ENCODE data around the gene MTHFSD. TPM values are rescaled to one million over a fixed set of nuclear protein-coding genes. Genes with fewer than 3 reads are reported as not detected.

The MTHFSD gene
- total RNA-seq, 1 experiment from 2014 or later, result 4.7 TPM

DNA sequence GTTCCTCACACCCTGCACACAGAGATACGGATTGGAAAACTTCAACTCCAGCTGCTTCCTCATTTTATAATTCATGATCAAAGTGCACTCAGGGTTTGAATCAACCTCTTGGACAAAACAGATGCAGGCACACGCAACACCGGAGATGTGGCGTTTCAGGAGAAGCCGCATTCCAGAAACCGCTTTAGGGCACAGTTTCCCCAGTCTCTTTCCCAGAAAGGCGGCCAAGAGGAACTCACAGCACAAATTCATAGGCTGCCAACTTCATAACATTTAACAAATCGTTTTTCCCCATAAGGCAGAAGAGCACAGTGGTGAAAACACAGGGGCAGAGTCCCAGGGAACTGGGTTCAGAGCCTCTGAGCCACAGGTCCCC is 8.4 kb downstream of the MTHFSD start:
- H3K23me2 ChIP-seq (ENCODE audit: insufficient read length, low read depth, low read length, poor library complexity, severe bottlenecking), result no peaks in the 10 kb centered on the region
- H3K27me3 ChIP-seq (ENCODE audit: insufficient read depth, low read length), result no peaks in the 10 kb centered on the region
- H4K20me1 ChIP-seq (ENCODE audit: control insufficient read depth, insufficient read depth, insufficient read length), result no peaks in the 10 kb centered on the region
- no peaks in the 10 kb centered on the region for H3K9me3 Mint-ChIP-seq
- no peaks in the 10 kb centered on the region for H3K79me1 ChIP-seq (ENCODE audit: insufficient read depth, low read depth, low read length, poor library complexity, severe bottlenecking)
- no peak overlapping the region for H3K27ac Mint-ChIP-seq
- H2AFZ ChIP-seq (ENCODE audit: low read length), result no peak overlapping the region
- no peaks in the 10 kb centered on the region; a peak in 2 of 7 replicates for H3K36me3 Mint-ChIP-seq (ENCODE audit: insufficient read depth in 1 of 3, low read depth in 3 of 3)
- no peak overlapping the region for H2BK12ac ChIP-seq (ENCODE audit: insufficient read length, low read depth, low read length)
- H4K5ac ChIP-seq (ENCODE audit: insufficient read length, low read depth, low read length), result no peak overlapping the region
- H3K79me2 ChIP-seq (ENCODE audit: insufficient read depth, low read length), result no peaks in the 10 kb centered on the region
- H2BK5ac ChIP-seq (ENCODE audit: insufficient read length, low read length), result no peak overlapping the region
- H3K27ac ChIP-seq (ENCODE audit: insufficient read length, low read depth, low read length), result no peak overlapping the region
- no peak overlapping the region for H3K4me3 Mint-ChIP-seq
- H3K9me3 ChIP-seq (ENCODE audit: control insufficient read depth, low read depth, low read length), result no peaks in the 10 kb centered on the region
- no peak overlapping the region for H2BK20ac ChIP-seq (ENCODE audit: low read depth, low read length, poor library complexity, severe bottlenecking)
- no peak overlapping the region for H3K23ac ChIP-seq (ENCODE audit: insufficient read length, low read depth, low read length)
- H3K4me2 ChIP-seq (ENCODE audit: insufficient read depth, insufficient read length, low read length), result no peak overlapping the region
- TF ChIP-seq, protein P1, sequence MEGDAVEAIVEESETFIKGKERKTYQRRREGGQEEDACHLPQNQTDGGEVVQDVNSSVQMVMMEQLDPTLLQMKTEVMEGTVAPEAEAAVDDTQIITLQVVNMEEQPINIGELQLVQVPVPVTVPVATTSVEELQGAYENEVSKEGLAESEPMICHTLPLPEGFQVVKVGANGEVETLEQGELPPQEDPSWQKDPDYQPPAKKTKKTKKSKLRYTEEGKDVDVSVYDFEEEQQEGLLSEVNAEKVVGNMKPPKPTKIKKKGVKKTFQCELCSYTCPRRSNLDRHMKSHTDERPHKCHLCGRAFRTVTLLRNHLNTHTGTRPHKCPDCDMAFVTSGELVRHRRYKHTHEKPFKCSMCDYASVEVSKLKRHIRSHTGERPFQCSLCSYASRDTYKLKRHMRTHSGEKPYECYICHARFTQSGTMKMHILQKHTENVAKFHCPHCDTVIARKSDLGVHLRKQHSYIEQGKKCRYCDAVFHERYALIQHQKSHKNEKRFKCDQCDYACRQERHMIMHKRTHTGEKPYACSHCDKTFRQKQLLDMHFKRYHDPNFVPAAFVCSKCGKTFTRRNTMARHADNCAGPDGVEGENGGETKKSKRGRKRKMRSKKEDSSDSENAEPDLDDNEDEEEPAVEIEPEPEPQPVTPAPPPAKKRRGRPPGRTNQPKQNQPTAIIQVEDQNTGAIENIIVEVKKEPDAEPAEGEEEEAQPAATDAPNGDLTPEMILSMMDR (conservative IDR thresholded peaks at IDR 0.05), result no peak
- WGBS (ENCODE audit: extremely low coverage, insufficient read length, low lambda C conversion rate), result no CpG with 5 or more reads among the region's 8 CpGs
- no peaks in the 10 kb centered on the region for H3K4me1 Mint-ChIP-seq
- no peak overlapping the region for H3K18ac ChIP-seq (ENCODE audit: insufficient read length, low read depth, low read length)
- H4K91ac ChIP-seq (ENCODE audit: insufficient read length, low read depth, low read length), result no peak overlapping the region
- H3K27me3 Mint-ChIP-seq (ENCODE audit: low read depth), result peaks cover 6% of the 10 kb centered on the region
- H3K4me1 ChIP-seq (ENCODE audit: insufficient read depth, low read length), result no peaks in the 10 kb centered on the region
- no peak overlapping the region for H3K9ac ChIP-seq (ENCODE audit: extremely low read depth, insufficient read length, low read length)
- H2AK5ac ChIP-seq (ENCODE audit: insufficient read length, low read length), result no peak overlapping the region
- H3K56ac ChIP-seq (ENCODE audit: insufficient read length, low read depth, low read length), result no peak overlapping the region
- no peak for DNase-seq
- H3K14ac ChIP-seq (ENCODE audit: insufficient read depth, low read length), result no peak overlapping the region
- H3T11ph ChIP-seq (ENCODE audit: low read length), result no peak overlapping the region
- H4K8ac ChIP-seq (replicated peaks; ENCODE audit: insufficient read length, low read depth, low read length), result no peak overlapping the region
- no peak overlapping the region for H3K4ac ChIP-seq (ENCODE audit: low read depth, low read length)
- H2BK120ac ChIP-seq (ENCODE audit: low read depth, low read length, poor library complexity, severe bottlenecking), result no peak overlapping the region
- H2BK15ac ChIP-seq (ENCODE audit: low read depth, low read length), result no peak overlapping the region
